RWPE2 (cell line): ENCODE results near the gene RPL22.

Experiments
- ATAC-seq: fragments of 200-7000 bp; cut with Tn5 transposase; 3 replicates; pipeline ENCODE4 v1.9.1; 2021; ENCODE audit warnings: low read depth
- DNase-seq: peaks from one replicate; pipeline ENCODE4 v3.0.0-alpha.2; 2020; ENCODE audit warnings: low spot score
- H3K27ac ChIP-seq: fragments of 450-650 bp; 2 replicates; pipeline ENCODE4 v1.5.1; 2017; ENCODE audit warnings: mild to moderate bottlenecking; ENCODE audit not compliant: poor library complexity, severe bottlenecking
- H3K27me3 ChIP-seq: fragments of 250-450 bp; sonication (Bioruptor Pico); 2 replicates; pipeline ENCODE4 v1.5.1; 2021; ENCODE audit warnings: mild to moderate bottlenecking, moderate library complexity; ENCODE audit not compliant: insufficient read depth, poor library complexity, severe bottlenecking
- H3K36me3 ChIP-seq: fragments of 250-450 bp; sonication (Bioruptor Pico); 2 replicates; pipeline ENCODE4 v1.5.1; 2020; ENCODE audit warnings: low read depth, mild to moderate bottlenecking, moderate library complexity
- H3K4me1 ChIP-seq: fragments of 250-450 bp; sonication (Bioruptor Pico); 2 replicates; pipeline ENCODE4 v1.5.1; 2021; ENCODE audit warnings: mild to moderate bottlenecking, moderate library complexity; ENCODE audit not compliant: insufficient read depth, poor library complexity, severe bottlenecking
- H3K4me3 ChIP-seq: fragments of 250-450 bp; sonication (Bioruptor Pico); 2 replicates; pipeline ENCODE4 v1.5.1; 2021; ENCODE audit warnings: mild to moderate bottlenecking, moderate library complexity; ENCODE audit not compliant: severe bottlenecking
- H3K9me3 ChIP-seq: fragments of 250-450 bp; sonication (Bioruptor Pico); 2 replicates; pipeline ENCODE4 v1.5.1; 2021; ENCODE audit warnings: mild to moderate bottlenecking, moderate library complexity; ENCODE audit not compliant: severe bottlenecking
- CTCF ChIP-seq: fragments of 450-650 bp; IDR thresholded peaks from one replicate; pipeline ENCODE4 v1.5.1; 2017; ENCODE audit warnings: mild to moderate bottlenecking, moderate library complexity; ENCODE audit not compliant: poor library complexity, severe bottlenecking

RPL22 gene

GRCh38 chr1:6245869-6246496 lies 46.6 kb upstream of the RPL22 start:
- H3K36me3 ChIP-seq = no peaks in the 10 kb centered on the region
- ATAC-seq (peak; percentile 11), DNase-seq (peak; percentile 72)
- H3K4me3 ChIP-seq = peak overlapping the region; percentile 24
- no peak overlapping the region for H3K27ac ChIP-seq
- no peaks in the 10 kb centered on the region for H3K9me3 ChIP-seq
- H3K4me1 ChIP-seq = no peaks in the 10 kb centered on the region
- no peak for TF ChIP-seq CTCF
- peaks cover 55% of the 10 kb centered on the region for H3K27me3 ChIP-seq

- H3K9me3 ChIP-seq = no peaks in the 10 kb centered on the region
- peak overlapping the region; percentile 24 for H3K4me3 ChIP-seq
- H3K4me1 ChIP-seq = no peaks in the 10 kb centered on the region
- no peaks in the 10 kb centered on the region for H3K36me3 ChIP-seq
- DNase-seq = peak; percentile 81
- TF ChIP-seq CTCF = peak; percentile 80
- H3K27ac ChIP-seq = no peak overlapping the region
- peak; percentile 49 for ATAC-seq
- H3K27me3 ChIP-seq = peaks cover 57% of the 10 kb centered on the region
Observed at GRCh38 chr1:6245086-6245868, 45.9 kb upstream of the RPL22 start.

- DNase-seq = no peak
- Histone ChIP-seq H3K4me3 (no peak overlapping the region), H3K4me1 (no peaks in the 10 kb centered on the region), H3K9me3 (no peaks in the 10 kb centered on the region), H3K36me3 (no peaks in the 10 kb centered on the region), H3K27me3 (peaks cover 52% of the 10 kb centered on the region), H3K27ac (no peak overlapping the region)
- TF ChIP-seq CTCF = no peak
- ATAC-seq = no peak
Observed at GRCh38 chr1:6244401-6245049, 45.1 kb upstream of the RPL22 start.

GRCh38 chr1:6243993-6244392 lies 44.6 kb upstream of the RPL22 start, which contains the start of gene HES3:
Gene HES3, plus strand, starts transcription at chr1:6244179. Its CDS starts 187 bp downstream, at chr1:6244366.
- Histone ChIP-seq H3K36me3 (no peaks in the 10 kb centered on the region), H3K27ac (no peak within 1 kb of the TSS), H3K27me3 (peaks cover 50% of the 10 kb centered on the region), H3K4me3 (no peak within 1 kb of the TSS), H3K4me1 (no peaks in the 10 kb centered on the region), H3K9me3 (no peaks in the 10 kb centered on the region)
- TF ChIP-seq CTCF = no peak
- DNase-seq (no peak), ATAC-seq (no peak)
